Measurements from ENCODE around the gene SNX10.

SNX10 gene

GRCh38 chr7:26275213-26275612 lies 16.4 kb upstream of the SNX10 start:
- TF ChIP-seq CTCF (conservative IDR thresholded peaks at IDR 0.05; ENCODE audit: low read depth, low read length): no peak
- no peak overlapping the region for H3K4me3 ChIP-seq (ENCODE audit: low read depth, low read length)
- DNase-seq (ENCODE audit: low read depth): no peak

DNA sequence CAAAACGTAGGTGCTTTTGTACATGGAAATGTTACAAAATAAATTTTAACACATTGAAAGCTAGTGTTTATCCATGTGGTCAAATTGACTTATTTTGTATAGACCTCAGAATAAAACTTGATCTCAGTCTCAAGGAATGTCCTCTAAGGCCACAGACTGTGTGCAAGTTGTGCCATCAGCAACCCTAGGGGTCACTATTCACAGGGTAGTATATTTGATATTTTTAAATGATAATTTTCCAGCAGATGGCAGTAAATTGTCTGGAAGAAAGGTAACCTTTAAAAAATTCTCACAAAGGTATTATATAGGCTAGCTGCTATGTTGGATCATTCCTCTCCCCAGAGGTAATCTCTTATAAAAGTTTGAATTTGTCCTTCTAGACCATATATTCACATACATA lies 12.9 kb upstream of the SNX10 start:
- no peak overlapping the region for H3K4me3 ChIP-seq (ENCODE audit: low read depth, low read length)
- peak; percentile 18 for TF ChIP-seq CTCF (conservative IDR thresholded peaks at IDR 0.05; ENCODE audit: low read depth, low read length)
- DNase-seq (ENCODE audit: low read depth): peak; percentile 23

DNA sequence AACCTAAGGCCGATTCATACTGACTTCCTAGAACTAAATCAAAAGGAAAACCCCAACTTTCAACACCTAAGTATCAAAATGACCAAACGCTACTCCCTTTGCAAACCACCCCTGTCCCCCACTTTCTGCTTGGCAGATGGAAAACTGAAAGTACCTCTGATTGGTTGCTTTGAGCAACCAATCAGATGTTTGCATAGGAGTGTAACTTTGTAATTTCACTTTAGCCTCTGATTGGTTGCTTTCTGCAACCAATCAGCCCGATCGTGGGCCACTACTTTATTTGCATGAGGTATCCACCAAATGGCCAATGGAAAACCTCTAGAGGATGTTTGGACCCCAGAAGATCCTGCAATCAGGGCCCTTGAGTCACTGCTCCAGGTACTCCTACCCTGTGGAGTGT lies 12.3 kb upstream of the SNX10 start:
- no peak overlapping the region for H3K4me3 ChIP-seq (ENCODE audit: low read depth, low read length)
- TF ChIP-seq CTCF (conservative IDR thresholded peaks at IDR 0.05; ENCODE audit: low read depth, low read length): no peak
- DNase-seq (ENCODE audit: low read depth): no peak

GRCh38 chr7:26280097-26280496 lies 11.6 kb upstream of the SNX10 start:
- no peak for DNase-seq (ENCODE audit: low read depth)
- H3K4me3 ChIP-seq (ENCODE audit: low read depth, low read length): no peak overlapping the region
- TF ChIP-seq CTCF (conservative IDR thresholded peaks at IDR 0.05; ENCODE audit: low read depth, low read length): no peak

DNA sequence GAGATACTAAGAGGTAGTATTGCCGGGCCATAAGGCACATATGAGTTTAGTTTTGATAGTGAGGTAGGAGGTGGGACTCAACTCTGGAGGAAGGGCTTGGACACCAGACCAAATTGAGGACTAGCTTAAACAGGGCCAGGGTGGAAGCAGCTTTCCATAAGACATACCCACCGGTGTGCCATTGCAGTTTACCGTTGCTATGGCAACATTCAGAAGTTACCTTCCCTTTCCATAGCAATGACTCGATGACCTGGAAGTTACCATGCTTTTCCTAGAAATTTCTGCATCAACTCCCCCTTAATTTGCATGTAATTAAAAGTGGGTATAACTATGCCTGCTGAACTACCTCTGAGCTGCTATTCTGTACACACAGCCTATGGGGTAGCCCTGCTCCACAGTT lies 10.9 kb upstream of the SNX10 start:
- TF ChIP-seq CTCF (conservative IDR thresholded peaks at IDR 0.05; ENCODE audit: low read depth, low read length): no peak
- no peak overlapping the region for H3K4me3 ChIP-seq (ENCODE audit: low read depth, low read length)

DNA sequence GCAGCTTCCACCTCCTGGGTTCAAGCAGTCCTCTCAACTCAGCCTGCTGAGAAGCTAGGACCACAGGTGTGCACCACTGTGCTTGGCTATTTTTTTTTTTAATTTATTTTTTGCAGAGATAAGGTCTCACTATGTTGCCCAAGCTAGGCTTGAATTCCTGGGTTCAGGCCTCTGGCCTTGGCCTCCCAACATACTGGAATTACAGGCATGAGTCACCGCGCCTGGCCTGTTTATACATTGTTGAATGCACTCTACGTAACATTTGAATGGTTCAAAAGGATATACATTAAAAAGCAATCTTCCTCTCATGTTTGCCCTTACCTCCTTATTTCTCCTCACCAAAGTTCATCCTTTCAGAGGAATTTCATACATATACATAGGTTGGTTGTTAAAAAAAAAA lies 7.2 kb upstream of the SNX10 start:
- TF ChIP-seq CTCF (conservative IDR thresholded peaks at IDR 0.05; ENCODE audit: low read depth, low read length): no peak
- DNase-seq (ENCODE audit: low read depth): no peak
- H3K4me3 ChIP-seq (ENCODE audit: low read depth, low read length): no peak overlapping the region

More for the DNA sequence above, 10.9 kb upstream of the SNX10 start:
- no peak for DNase-seq (ENCODE audit: low read depth)

DNA sequence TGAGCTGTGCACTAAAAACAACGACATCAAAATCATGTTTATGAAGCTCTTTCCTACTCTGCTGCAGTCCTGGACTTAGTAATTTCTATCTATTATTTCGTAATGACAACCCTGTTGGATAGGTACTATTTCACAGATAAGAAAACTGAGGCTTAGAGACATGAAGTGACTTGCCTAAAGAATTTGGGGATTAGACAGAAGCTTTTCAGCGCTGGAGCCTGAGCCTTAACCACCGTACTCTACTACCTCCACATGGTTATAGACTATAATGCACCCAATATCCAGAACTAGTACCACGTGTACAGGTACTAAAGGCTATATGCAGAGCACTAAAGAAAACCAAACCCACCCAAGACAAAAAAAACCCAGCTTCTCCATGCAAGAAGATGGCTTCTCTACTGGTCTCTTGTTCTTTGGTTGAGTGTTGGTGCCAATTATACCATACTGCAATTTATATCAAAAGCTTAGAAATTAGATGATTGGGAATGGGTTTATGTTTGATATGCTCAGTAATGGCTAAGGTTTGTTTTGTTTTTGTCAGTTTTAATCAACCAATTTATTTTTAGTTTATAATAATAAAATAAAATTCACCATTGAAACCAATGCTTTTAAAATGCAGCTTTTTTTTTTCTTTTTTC lies 6.5 kb upstream of the SNX10 start:
- no peak for TF ChIP-seq CTCF (conservative IDR thresholded peaks at IDR 0.05; ENCODE audit: low read depth, low read length)
- H3K4me3 ChIP-seq (ENCODE audit: low read depth, low read length): no peak overlapping the region
- DNase-seq (ENCODE audit: low read depth): peak; percentile 8
